Keratinocyte (primary cell): Measurements from ENCODE around the gene GNB1L. TPM values are rescaled to one million over a fixed set of nuclear protein-coding genes. Genes with fewer than 3 reads are reported as not detected.

Source experiments
- DNase-seq: peaks from one replicate; pipeline ENCODE4 v3.0.0-alpha.2; 2011; ENCODE audit warnings: low read depth, missing footprints, low spot score
- FAIRE-seq: peaks from 2 replicates; lab custom pipeline; 2011; peaks lifted over from hg19 to GRCh38; lab: Jason Lieb, UNC
- H2AFZ ChIP-seq: 2 replicates; pipeline ENCODE4 v1.6.0; 2012; ENCODE audit warnings: low read length, control low read depth, inconsistent platforms; ENCODE audit not compliant: control insufficient read depth
- H3K27ac ChIP-seq: 2 replicates; pipeline ENCODE4 v1.5.1; 2011; ENCODE audit warnings: low read length; ENCODE audit not compliant: control insufficient read depth, insufficient read depth
- H3K27me3 ChIP-seq: 3 replicates; pipeline ENCODE4 v1.6.0; 2011; ENCODE audit warnings: low read length; ENCODE audit not compliant: control insufficient read depth, insufficient read depth; ENCODE audit errors: extremely low read depth
- H3K36me3 ChIP-seq, 2 experiments: 2 replicates in 1 of 2; 3 replicates in 1 of 2; pipeline ENCODE4 v1.5.1; 2011; ENCODE audit warnings: low read length in 2 of 2, mild to moderate bottlenecking in 1 of 2; ENCODE audit not compliant: control insufficient read depth in 2 of 2, insufficient read depth in 2 of 2; ENCODE audit errors: extremely low read depth in 1 of 2
- H3K4me1 ChIP-seq: 3 replicates; pipeline ENCODE4 v1.5.1; 2011; ENCODE audit warnings: low read length; ENCODE audit not compliant: control insufficient read depth, insufficient read depth; ENCODE audit errors: extremely low read depth
- H3K4me2 ChIP-seq: 3 replicates; pipeline ENCODE4 v1.6.0; 2011; ENCODE audit warnings: low read depth, low read length; ENCODE audit not compliant: control insufficient read depth, insufficient read depth; ENCODE audit errors: extremely low read depth
- H3K4me3 ChIP-seq, 3 experiments: fragments of 200-600 bp in 1 of 3; sonication (generic) in 1 of 3; 2 replicates in 2 of 3; 3 replicates in 1 of 3; pipeline ENCODE4 v1.5.1; 2011 to 2016; ENCODE audit warnings: low read length in 3 of 3, mild to moderate bottlenecking in 3 of 3, control low read depth in 2 of 3, inconsistent platforms in 1 of 3, low read depth in 1 of 3, mixed read lengths in 1 of 3, mixed run types in 1 of 3, moderate library complexity in 1 of 3; ENCODE audit not compliant: control insufficient read depth in 2 of 3, insufficient read depth in 2 of 3; ENCODE audit errors: extremely low read depth in 1 of 3
- H3K79me2 ChIP-seq: 2 replicates; pipeline ENCODE4 v1.6.0; 2012; ENCODE audit warnings: low read length; ENCODE audit not compliant: control insufficient read depth, insufficient read depth
- H3K9ac ChIP-seq: 3 replicates; pipeline ENCODE4 v1.6.0; 2011; ENCODE audit warnings: low read length; ENCODE audit not compliant: control insufficient read depth, insufficient read depth; ENCODE audit errors: extremely low read depth
- H3K9me1 ChIP-seq: 3 replicates; pipeline ENCODE4 v1.6.0; 2011; ENCODE audit warnings: low read length; ENCODE audit not compliant: control insufficient read depth, insufficient read depth; ENCODE audit errors: extremely low read depth
- H3K9me3 ChIP-seq: 2 replicates; pipeline ENCODE4 v1.5.1; 2012; ENCODE audit warnings: low read depth, low read length; ENCODE audit not compliant: control insufficient read depth
- H4K20me1 ChIP-seq: 3 replicates; pipeline ENCODE4 v1.6.0; 2011; ENCODE audit warnings: low read length; ENCODE audit not compliant: control insufficient read depth, insufficient read depth; ENCODE audit errors: extremely low read depth
- CTCF ChIP-seq, 3 experiments: IDR thresholded peaks in 1 of 3; conservative IDR thresholded peaks in 1 of 3; optimal IDR thresholded peaks in 1 of 3; 2 replicates in 2 of 3; 3 replicates in 1 of 3; pipeline versions ENCODE3 to v1.5.1; 2011; ENCODE audit warnings: low read length in 3 of 3, mild to moderate bottlenecking in 3 of 3, moderate library complexity in 2 of 3, control low read depth in 1 of 3, inconsistent platforms in 1 of 3; ENCODE audit not compliant: insufficient read depth in 2 of 3; ENCODE audit errors: extremely low read depth in 1 of 3
- EZH2 ChIP-seq: IDR thresholded peaks from one replicate; pipeline ENCODE4 v1.6.1; 2012; ENCODE audit warnings: inconsistent platforms, mild to moderate bottlenecking, low read length, moderate library complexity
- dilution Hi-C: fragments of 300-500 bp; cut with MboI; formaldehyde crosslinking; loops from one replicate; pipeline ENCODE4 v1.7.0; 2020; ENCODE audit warnings: low sequenced_read_pairs; ENCODE audit not compliant: extremely low pct_ligation_motif_present
- polyA plus RNA-seq, 5 experiments: library from polyadenylated mRNA; depleted of rRNA in 3 of 5; stranded (reverse) in 3 of 5; stranded (forward) in 1 of 5; unstranded in 1 of 5; fragments of >200 nt; gene quantifications; 1 replicate in 1 of 5; 2 replicates in 3 of 5; 3 replicates in 1 of 5; pipeline versions ENCODE4 v1.2.1 to v1.2.3, GENCODE V29; 2011 to 2012; ENCODE audit warnings: missing spikeins in 2 of 5, low read depth in 1 of 5, low replicate concordance in 1 of 5

GNB1L gene
- polyA plus RNA-seq, 1 donor (not counting 4 experiments of a cell fraction or from before 2014, with no cell fraction given): 2.0 TPM

- no peak for TF ChIP-seq EZH2
- TF ChIP-seq CTCF (optimal IDR thresholded peaks at IDR 0.05 in 1 of 3, IDR thresholded peaks at IDR 0.05 in 1 of 3, conservative IDR thresholded peaks at IDR 0.05 in 1 of 3; ENCODE audit: extremely low read depth in 1 of 3, insufficient read depth in 2 of 3, low read length in 3 of 3): no peak
- Histone ChIP-seq H3K4me2 (no peak overlapping the region), H3K36me3 (no peaks in the 10 kb centered on the region), H3K9me3 (no peaks in the 10 kb centered on the region), H3K9me1 (no peaks in the 10 kb centered on the region), H3K27ac (no peak overlapping the region), H2AFZ (no peak overlapping the region), H4K20me1 (no peaks in the 10 kb centered on the region), H3K27me3 (no peaks in the 10 kb centered on the region), H3K9ac (no peak overlapping the region), H3K4me3 (no peak overlapping the region), H3K79me2 (no peaks in the 10 kb centered on the region), H3K4me1 (peaks cover 44% of the 10 kb centered on the region)
- dilution Hi-C loops: no loop called here
- FAIRE-seq (no peak), DNase-seq (no peak)
These were observed 16.6 kb upstream of the GNB1L start for GRCh38 chr22:19871023-19871844.

- Histone ChIP-seq H3K4me3 (no peak overlapping the region), H3K36me3 (no peaks in the 10 kb centered on the region), H3K4me2 (no peak overlapping the region), H3K79me2 (no peaks in the 10 kb centered on the region), H3K27ac (no peak overlapping the region), H3K9me3 (no peaks in the 10 kb centered on the region), H3K4me1 (peaks cover 36% of the 10 kb centered on the region), H3K27me3 (no peaks in the 10 kb centered on the region), H3K9me1 (no peaks in the 10 kb centered on the region), H3K9ac (no peak overlapping the region), H2AFZ (no peak overlapping the region), H4K20me1 (no peaks in the 10 kb centered on the region)
- TF ChIP-seq CTCF (optimal IDR thresholded peaks at IDR 0.05 in 1 of 3, IDR thresholded peaks at IDR 0.05 in 1 of 3, conservative IDR thresholded peaks at IDR 0.05 in 1 of 3; ENCODE audit: extremely low read depth in 1 of 3, insufficient read depth in 2 of 3, low read length in 3 of 3): no peak
- TF ChIP-seq EZH2: no peak
- DNase-seq: no peak
- dilution Hi-C loops: no loop called here
- no peak for FAIRE-seq
These were observed 15.7 kb upstream of the GNB1L start for GRCh38 chr22:19870153-19871022.
